ENCODE data around the gene HIVEP3. TPM values are rescaled to one million over a fixed set of nuclear protein-coding genes. Genes with fewer than 3 reads are reported as not detected.

Gene HIVEP3
- total RNA-seq, 2 experiments from 2014 or later, result 13.2 to 13.4 TPM

DNA sequence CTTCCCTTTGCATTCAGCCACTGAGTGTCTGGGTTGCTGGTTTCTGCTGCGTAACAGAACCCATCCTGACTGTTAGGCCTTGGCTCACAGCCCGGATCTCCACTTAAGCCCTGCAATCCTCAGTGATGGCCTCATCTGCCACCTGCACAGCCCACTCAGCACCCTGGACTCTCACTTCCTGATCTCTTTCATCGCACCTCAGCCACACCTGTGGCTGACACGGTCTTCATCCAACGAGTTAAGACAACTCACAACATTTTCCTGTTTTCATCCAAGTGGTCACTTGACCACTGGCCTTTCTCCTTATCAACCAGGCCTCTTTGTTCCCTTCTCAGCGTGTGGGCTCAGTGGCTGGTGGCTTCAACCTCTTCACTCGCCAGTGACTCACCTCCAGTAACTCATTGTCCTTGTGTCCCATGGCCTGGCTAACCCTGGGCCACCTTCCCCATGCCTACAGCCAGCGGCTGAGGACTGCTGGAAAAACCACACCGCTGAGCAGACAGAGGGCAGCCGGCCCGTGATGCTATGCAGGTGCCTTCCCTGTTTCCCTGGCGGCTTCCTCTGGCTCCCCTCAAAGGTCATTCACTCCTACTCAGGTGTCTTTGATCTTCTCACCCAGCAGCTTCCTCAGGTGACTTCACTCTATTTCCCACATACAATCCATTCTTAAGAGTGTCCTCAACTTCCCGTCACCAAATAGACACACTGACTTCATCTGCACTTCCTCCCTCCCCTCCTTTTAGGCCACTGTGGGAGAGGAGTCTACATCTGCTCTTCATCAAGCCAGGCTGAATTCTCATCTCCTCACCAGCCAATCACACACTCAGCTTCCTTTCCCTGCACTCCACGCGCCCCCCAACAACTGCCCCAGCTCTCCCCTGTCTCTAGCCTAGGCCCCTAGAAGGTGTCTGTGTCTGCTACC lies 414.3 kb downstream of the HIVEP3 start:
- intact Hi-C loops (cut with micrococcal nuclease), result no loop called here
- Mint-ChIP-seq H3K36me3 (ENCODE audit: low read depth) (no peaks in the 10 kb centered on the region), H3K4me1 (ENCODE audit: low read depth) (no peaks in the 10 kb centered on the region), H3K27ac (no peak overlapping the region), H3K9me3 (no peaks in the 10 kb centered on the region), H3K4me3 (no peak overlapping the region), H3K27me3 (ENCODE audit: low read depth) (no peaks in the 10 kb centered on the region)
- CTCF ChIA-PET, result interaction anchor here (0.6 kb wide), 1 partner anchor 271 kb away, joined by 3 read pairs; no protein-coding TSS in a partner anchor
- no peak for DNase-seq

DNA sequence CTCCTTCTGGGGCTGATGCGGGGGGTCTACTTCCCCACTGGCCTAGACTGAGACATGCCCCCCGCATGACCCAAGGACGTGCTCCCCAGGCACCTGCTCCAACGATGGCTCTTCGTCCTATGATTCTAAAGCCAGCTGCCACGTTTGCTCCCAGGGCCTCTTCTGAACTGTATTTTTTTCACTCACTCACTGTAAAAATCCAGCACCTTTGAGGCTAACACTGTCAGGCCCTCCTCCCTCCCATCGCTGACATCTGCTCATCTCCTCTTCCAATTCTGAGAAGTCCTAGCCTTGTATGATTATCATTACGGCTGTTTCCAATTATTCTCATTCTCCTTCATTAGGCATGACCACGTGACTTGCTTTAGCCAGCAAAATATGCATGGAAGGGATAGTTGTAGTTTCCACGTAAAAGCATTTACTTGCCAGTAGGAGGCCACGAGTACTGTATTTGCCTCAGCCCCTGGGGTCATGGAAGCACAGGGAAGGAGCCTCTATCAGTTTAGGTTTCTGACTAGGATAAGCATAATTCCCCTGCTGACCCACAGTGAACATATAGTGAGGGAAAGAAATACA lies 415.1 kb downstream of the HIVEP3 start:
- no peaks in the 10 kb centered on the region for H3K36me3 Mint-ChIP-seq (ENCODE audit: low read depth)
- intact Hi-C loops (cut with micrococcal nuclease), result no loop called here
- no peak overlapping the region for H3K27ac Mint-ChIP-seq
- CTCF ChIA-PET, result interaction anchor here (1.5 kb wide), 1 partner anchor 12 kb away, joined by 3 read pairs; no protein-coding TSS in a partner anchor
- no peaks in the 10 kb centered on the region for H3K9me3 Mint-ChIP-seq
- H3K4me1 Mint-ChIP-seq (ENCODE audit: low read depth), result no peaks in the 10 kb centered on the region
- DNase-seq, result no peak
- no peaks in the 10 kb centered on the region for H3K27me3 Mint-ChIP-seq (ENCODE audit: low read depth)
- no peak overlapping the region for H3K4me3 Mint-ChIP-seq

DNA sequence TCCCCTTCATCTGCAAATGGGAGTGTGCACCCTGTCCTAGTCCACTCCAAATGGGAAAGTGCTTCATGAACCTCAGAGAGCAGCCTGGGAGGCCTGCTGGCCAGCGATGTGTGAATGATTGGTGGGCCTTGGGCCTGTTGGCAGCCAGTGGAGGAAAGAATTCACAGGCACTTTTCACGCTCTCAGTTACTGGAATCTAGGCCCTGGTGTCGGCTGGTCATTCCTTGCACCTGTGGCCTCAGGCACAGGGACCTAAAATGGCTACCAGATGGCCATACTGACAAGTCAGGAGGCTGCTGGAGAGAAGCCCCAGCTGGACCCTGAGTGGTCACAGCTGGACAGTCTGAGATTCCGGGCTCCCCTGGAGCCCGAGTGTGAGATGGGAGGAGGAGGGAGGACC lies 415.8 kb downstream of the HIVEP3 start:
- CTCF ChIA-PET, result interaction anchor here (1.5 kb wide), 1 partner anchor 11 kb away, joined by 3 read pairs; no protein-coding TSS in a partner anchor
- H3K27ac Mint-ChIP-seq, result no peak overlapping the region
- intact Hi-C loops (cut with micrococcal nuclease), result no loop called here

DNA sequence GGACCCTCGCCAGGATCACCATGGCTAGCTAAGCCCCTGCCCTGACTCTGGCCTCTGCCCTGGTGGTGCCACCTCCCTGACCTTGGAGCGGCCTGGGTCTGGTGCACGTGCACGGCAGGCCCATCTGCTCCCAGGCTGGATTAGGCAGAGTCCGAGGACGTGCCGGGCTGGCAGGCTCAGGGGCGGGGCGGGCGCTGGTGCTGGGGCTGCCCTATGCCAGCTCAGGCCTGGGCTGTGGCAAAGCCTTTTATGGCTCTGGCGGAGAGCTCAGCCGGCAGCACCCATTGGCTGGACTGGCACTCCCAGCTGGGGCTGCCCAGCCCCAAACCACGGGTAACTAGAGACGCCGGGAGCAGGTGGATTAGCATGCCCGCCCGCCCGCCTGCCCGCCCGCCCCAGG lies 417.1 kb downstream of the HIVEP3 start:
- CTCF ChIA-PET, result interaction anchor here (1.0 kb wide), 2 partner anchors 12 to 14 kb away, joined by 4 read pairs; no protein-coding TSS in a partner anchor
- no peak overlapping the region for H3K27ac Mint-ChIP-seq
- no peaks in the 10 kb centered on the region for H3K36me3 Mint-ChIP-seq (ENCODE audit: low read depth)
- DNase-seq, result no peak
- intact Hi-C loops (cut with micrococcal nuclease), result no loop called here
- no peaks in the 10 kb centered on the region for H3K9me3 Mint-ChIP-seq
- peaks cover 1% of the 10 kb centered on the region for H3K4me1 Mint-ChIP-seq (ENCODE audit: low read depth)
- peaks cover 3% of the 10 kb centered on the region for H3K27me3 Mint-ChIP-seq (ENCODE audit: low read depth)
- no peak overlapping the region for H3K4me3 Mint-ChIP-seq

More for the DNA sequence above, 415.8 kb downstream of the HIVEP3 start:
- H3K4me1 Mint-ChIP-seq (ENCODE audit: low read depth), result no peaks in the 10 kb centered on the region
- no peak overlapping the region for H3K4me3 Mint-ChIP-seq
- no peaks in the 10 kb centered on the region for H3K9me3 Mint-ChIP-seq
- no peaks in the 10 kb centered on the region for H3K36me3 Mint-ChIP-seq (ENCODE audit: low read depth)
- no peaks in the 10 kb centered on the region for H3K27me3 Mint-ChIP-seq (ENCODE audit: low read depth)
- DNase-seq, result no peak

DNA sequence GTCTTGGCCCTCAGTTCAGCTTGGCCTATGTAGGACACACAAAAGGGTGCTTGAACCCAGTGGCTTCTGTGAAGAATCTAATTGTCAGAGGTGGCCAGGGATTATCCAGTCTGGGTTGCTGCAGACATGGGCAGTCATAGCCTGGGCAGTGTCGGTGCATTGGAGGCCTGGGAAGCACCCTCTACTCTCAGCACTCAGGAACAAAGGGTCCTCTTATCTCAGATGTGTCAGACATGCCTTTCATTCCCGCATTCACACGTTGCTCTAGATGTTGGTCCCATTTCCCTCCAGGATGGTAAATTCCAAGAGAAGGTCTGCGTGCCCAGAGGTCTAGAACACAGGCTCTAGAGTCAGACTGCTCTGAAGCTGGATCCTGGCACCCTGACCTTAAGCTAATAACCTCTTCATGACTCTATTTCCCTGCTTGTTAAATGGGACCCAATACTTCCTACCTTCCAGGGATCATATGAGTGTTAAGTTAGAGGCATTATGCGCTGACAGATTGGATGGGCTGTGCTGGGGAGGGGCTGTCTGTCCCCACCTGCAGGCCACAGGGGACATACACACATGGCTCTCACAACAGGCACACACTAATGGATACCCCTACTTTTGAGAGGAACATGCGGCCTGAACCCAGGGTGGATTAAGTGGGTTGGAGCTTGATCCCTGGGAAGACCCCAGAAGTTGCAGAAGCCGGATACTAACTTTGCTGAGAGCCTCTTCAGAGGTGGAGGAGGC lies 417.8 kb downstream of the HIVEP3 start:
- Mint-ChIP-seq H3K9me3 (no peaks in the 10 kb centered on the region), H3K36me3 (ENCODE audit: low read depth) (no peaks in the 10 kb centered on the region), H3K27me3 (ENCODE audit: low read depth) (peaks cover 3% of the 10 kb centered on the region), H3K27ac (no peak overlapping the region), H3K4me1 (ENCODE audit: low read depth) (peaks cover 1% of the 10 kb centered on the region), H3K4me3 (no peak overlapping the region)
- CTCF ChIA-PET, result interaction anchor here (1.0 kb wide), 1 partner anchor 13 kb away, joined by 4 read pairs; no protein-coding TSS in a partner anchor
- DNase-seq, result no peak
- intact Hi-C loops (cut with micrococcal nuclease), result no loop called here

DNA sequence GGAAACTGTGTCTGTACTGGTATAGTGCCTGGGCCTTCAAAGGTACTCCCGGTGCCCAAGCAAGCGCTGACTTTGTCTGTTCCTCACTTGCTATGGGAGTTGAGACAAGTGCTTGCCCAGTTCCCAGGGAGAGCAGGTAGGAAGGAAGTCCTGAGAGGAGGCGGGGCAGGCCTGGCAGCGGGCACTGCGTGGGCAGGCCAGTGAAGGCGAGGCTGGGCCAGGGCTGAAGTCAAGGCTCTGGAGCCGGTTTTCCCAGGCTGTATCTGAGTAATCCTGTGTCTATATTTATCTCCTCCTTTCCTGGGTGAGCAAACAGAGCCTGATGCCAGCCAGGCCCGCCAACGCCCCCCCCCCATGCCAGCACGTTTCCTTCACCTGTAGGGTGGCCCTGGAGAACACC lies 418.3 kb downstream of the HIVEP3 start:
- Mint-ChIP-seq H3K4me3 (no peak overlapping the region), H3K4me1 (ENCODE audit: low read depth) (peaks cover 7% of the 10 kb centered on the region), H3K27me3 (ENCODE audit: low read depth) (peaks cover 8% of the 10 kb centered on the region), H3K36me3 (ENCODE audit: low read depth) (no peaks in the 10 kb centered on the region), H3K9me3 (no peaks in the 10 kb centered on the region), H3K27ac (no peak overlapping the region)
- intact Hi-C loops (cut with micrococcal nuclease), result no loop called here
- CTCF ChIA-PET, result no interaction called here
- DNase-seq, result no peak

DNA sequence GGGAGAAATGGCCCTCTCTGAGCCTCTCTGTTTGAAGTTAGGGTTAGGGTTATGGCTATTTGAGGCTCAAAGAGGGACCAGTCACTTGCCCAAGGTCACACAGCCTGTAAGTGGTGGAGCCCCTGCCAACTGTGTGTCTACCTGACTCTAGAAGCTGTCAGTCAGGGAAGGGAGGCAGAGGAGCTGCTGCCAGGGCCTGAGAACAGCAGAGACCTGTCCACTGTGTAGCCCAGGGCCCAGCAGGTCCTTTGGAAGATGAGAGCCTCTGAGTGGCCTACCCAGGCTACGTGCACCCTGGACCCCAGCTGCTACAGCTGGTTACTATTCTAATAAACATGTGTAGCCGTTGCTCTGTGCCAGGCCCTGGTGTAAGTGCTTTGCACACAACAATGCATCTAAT lies 419.1 kb downstream of the HIVEP3 start:
- no peak overlapping the region for H3K27ac Mint-ChIP-seq
- CTCF ChIA-PET, result no interaction called here
- H3K36me3 Mint-ChIP-seq (ENCODE audit: low read depth), result no peaks in the 10 kb centered on the region
- no peak for DNase-seq
- H3K9me3 Mint-ChIP-seq, result no peaks in the 10 kb centered on the region
- no peak overlapping the region for H3K4me3 Mint-ChIP-seq
- intact Hi-C loops (cut with micrococcal nuclease), result loop anchor here (5.0 kb wide), 1 partner anchor 308 kb away; no protein-coding TSS in a partner anchor
- peaks cover 15% of the 10 kb centered on the region for H3K27me3 Mint-ChIP-seq (ENCODE audit: low read depth)
- H3K4me1 Mint-ChIP-seq (ENCODE audit: low read depth), result peaks cover 7% of the 10 kb centered on the region

DNA sequence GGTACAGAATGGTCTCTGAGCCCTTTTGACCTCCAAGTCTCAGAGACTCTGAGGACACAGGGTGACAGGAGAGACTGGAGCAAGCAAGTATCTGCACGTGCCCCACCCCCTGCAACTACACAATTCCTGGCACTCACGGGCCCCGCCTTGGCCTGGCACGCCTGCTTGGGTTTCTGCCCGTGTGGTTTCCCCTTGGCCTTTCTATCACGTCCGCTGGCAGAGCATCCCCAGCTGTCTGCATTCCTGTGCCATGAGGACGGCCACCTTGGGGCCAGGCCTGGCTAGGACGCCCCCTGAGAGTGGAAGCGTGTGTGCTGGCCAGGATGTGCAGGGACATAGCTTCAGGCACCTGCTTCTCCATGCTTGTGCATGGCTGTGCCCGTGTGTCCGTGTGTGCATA lies 419.9 kb downstream of the HIVEP3 start:
- intact Hi-C loops (cut with micrococcal nuclease), result loop anchor here (5.0 kb wide), 1 partner anchor 308 kb away; no protein-coding TSS in a partner anchor
- CTCF ChIA-PET, result no interaction called here
- Mint-ChIP-seq H3K27me3 (ENCODE audit: low read depth) (peaks cover 17% of the 10 kb centered on the region), H3K9me3 (no peaks in the 10 kb centered on the region), H3K27ac (no peak overlapping the region), H3K4me3 (no peak overlapping the region), H3K4me1 (ENCODE audit: low read depth) (peaks cover 7% of the 10 kb centered on the region), H3K36me3 (ENCODE audit: low read depth) (no peaks in the 10 kb centered on the region)
- DNase-seq, result no peak

DNA sequence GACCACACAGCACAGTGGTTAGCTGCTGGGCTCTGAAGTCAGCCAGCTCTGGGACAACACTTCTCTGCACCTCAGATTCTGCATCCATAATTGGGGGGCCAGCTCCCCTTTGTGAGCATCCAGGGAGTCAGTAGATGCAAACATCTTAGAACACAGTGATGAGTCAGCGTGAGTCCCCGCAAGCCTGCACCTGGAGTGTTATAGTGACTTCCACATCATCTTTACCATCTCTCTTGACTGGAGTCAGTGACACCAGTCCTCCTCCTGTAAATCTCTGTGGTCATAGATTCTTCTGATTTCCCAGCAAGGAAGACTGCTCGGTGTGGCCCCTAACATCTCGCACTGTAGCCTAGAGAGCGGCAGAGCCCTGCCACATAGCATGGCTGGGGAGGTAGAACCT lies 420.3 kb downstream of the HIVEP3 start:
- CTCF ChIA-PET, result no interaction called here
- H3K4me3 Mint-ChIP-seq, result no peak overlapping the region
- H3K4me1 Mint-ChIP-seq (ENCODE audit: low read depth), result peaks cover 7% of the 10 kb centered on the region
- H3K27me3 Mint-ChIP-seq (ENCODE audit: low read depth), result peaks cover 17% of the 10 kb centered on the region
- H3K9me3 Mint-ChIP-seq, result no peaks in the 10 kb centered on the region
- no peak for DNase-seq
- intact Hi-C loops (cut with micrococcal nuclease), result loop anchor here (5.0 kb wide), 1 partner anchor 309 kb away; no protein-coding TSS in a partner anchor
- no peak overlapping the region for H3K27ac Mint-ChIP-seq
- no peaks in the 10 kb centered on the region for H3K36me3 Mint-ChIP-seq (ENCODE audit: low read depth)

DNA sequence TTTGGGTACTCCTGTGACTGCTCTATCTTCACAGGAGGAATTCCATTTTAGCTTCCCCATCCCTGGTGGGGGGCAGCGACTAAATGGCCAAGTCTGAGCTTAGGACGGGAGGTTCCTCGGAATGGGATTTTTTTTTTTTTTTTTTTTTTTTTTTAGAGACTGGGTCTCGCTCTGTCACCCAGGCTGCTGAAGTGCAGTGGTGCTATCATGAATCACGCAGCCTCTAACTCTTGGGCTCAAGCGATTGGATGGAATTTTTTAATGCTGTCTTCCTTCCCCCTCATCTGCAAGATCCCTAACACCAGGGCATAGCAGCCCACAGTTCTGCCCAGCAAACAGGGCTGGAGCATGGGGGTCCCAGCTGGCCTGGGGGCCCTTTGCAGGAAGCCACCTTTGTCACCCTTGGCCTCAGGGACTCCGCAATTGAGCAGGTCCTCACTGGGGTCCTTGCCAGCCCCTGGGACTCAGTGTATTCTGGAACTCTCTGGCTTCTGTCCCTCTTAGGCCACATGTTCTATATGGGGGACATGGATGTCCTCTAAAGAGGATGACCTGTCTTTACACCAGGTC lies 421.2 kb downstream of the HIVEP3 start:
- no peaks in the 10 kb centered on the region for H3K36me3 Mint-ChIP-seq (ENCODE audit: low read depth)
- intact Hi-C loops (cut with micrococcal nuclease), result loop anchor here (5.0 kb wide), 1 partner anchor 310 kb away; no protein-coding TSS in a partner anchor
- H3K4me1 Mint-ChIP-seq (ENCODE audit: low read depth), result peaks cover 7% of the 10 kb centered on the region
- CTCF ChIA-PET, result no interaction called here
- H3K4me3 Mint-ChIP-seq, result no peak overlapping the region
- no peak for DNase-seq
- peaks cover 17% of the 10 kb centered on the region for H3K27me3 Mint-ChIP-seq (ENCODE audit: low read depth)
- H3K9me3 Mint-ChIP-seq, result no peaks in the 10 kb centered on the region
- no peak overlapping the region for H3K27ac Mint-ChIP-seq

DNA sequence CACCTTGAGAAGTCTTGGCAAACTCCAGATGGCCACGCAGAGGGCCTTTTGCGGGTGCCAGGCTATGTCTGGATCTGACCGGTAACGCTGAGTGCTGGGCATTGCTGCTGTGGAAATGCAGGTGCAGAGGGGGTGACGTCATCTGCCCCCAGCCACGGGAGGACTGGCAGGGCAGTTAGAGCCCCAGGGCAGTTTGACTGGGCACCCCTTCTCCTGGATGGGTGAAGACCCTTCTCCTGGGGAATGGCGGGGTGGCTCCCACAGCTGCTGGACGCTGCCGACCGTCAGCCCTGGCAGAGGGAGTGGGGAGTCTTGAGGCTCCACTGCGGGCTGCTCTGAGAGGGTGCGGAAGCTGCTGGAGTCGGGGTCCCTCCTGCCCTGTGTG lies 421.7 kb downstream of the HIVEP3 start:
- Mint-ChIP-seq H3K4me3 (no peak overlapping the region), H3K9me3 (no peaks in the 10 kb centered on the region), H3K4me1 (ENCODE audit: low read depth) (peaks cover 7% of the 10 kb centered on the region), H3K27me3 (ENCODE audit: low read depth) (peaks cover 17% of the 10 kb centered on the region), H3K27ac (no peak overlapping the region), H3K36me3 (ENCODE audit: low read depth) (no peaks in the 10 kb centered on the region)
- no peak for DNase-seq
- intact Hi-C loops (cut with micrococcal nuclease), result loop anchor here (5.0 kb wide), 1 partner anchor 310 kb away; no protein-coding TSS in a partner anchor
- CTCF ChIA-PET, result interaction anchor here (0.7 to 1.3 kb wide), 2 partner anchors 77 to 677 kb away, joined by 3 to 4 read pairs; no protein-coding TSS in a partner anchor

All from activated naive CD4-positive, alpha-beta T cell treated with anti-CD3 and anti-CD28 coated beads for 36 hours (primary cell).